Astrocyte of the cerebellum (primary cell): ENCODE data around the gene OSGIN1.

ENCODE experiments used
- DNase-seq: peaks from one replicate; pipeline ENCODE4 v3.0.0-alpha.2; 2011; ENCODE audit warnings: low read depth
- H3K4me3 ChIP-seq: 2 replicates; pipeline ENCODE4 v1.5.1; 2011; ENCODE audit warnings: mild to moderate bottlenecking, low read depth, low read length, moderate library complexity
- in situ Hi-C: cut with HindIII; loops from 2 replicates; pipeline ENCODE4 v1.10.0; 2017; ENCODE audit warnings: low sequenced_read_pairs
- TF ChIP-seq, protein P1 (sequence below): IDR thresholded peaks from 2 replicates; pipeline ENCODE4 v1.5.1; 2012; ENCODE audit warnings: low read length, low read depth, moderate library complexity, mild to moderate bottlenecking; ENCODE audit errors: missing control alignments

The OSGIN1 gene

DNA sequence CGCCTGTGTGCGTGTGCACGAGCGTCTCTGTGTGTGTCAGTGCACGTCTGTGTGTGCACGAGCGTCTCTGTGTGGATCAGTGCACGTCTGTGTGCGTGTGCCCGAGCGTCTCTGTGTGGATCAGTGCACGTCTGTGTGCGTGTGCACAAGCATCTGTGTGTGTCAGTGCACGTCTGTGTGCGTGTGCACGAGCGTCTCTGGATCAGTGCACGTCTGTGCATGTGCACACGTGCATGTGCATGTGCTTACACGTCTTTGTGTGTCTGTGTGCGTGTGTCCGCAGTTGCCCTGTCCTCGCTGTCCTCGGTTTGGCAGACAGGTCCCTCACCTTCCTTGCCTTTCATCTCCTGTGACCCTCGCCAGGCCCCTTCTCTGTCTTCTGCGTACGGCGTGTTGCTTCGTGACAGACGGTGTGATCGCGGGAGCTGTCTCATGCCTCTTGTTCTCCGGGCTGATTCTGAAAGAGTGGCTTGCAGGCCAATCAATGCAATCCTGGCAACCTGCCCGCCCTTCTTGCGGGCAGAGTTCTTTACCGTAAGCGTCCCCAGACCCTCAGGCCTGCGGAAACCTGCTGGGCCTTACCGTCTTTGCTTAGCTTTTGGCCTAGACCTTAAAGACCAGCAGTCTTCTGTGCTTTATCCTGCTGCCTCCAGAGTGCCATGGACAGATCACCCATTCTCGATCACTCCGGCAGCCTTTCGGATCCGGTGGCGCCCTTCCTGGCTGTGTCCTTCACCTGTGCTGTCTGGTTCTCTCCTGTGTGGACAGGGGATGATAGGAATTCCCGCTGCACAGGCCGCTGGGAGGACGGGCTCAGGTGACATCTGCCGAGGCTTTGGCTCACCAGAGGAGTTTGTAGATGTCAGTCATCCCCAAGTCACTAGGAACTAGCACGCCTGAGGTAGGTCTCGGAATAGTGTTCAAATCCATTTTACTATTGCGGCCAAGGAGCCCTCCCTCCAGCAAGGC, 35.6 kb upstream of the OSGIN1 start:
- DNase-seq = no peak
- in situ Hi-C loops = no loop called here
- TF ChIP-seq, protein P1, sequence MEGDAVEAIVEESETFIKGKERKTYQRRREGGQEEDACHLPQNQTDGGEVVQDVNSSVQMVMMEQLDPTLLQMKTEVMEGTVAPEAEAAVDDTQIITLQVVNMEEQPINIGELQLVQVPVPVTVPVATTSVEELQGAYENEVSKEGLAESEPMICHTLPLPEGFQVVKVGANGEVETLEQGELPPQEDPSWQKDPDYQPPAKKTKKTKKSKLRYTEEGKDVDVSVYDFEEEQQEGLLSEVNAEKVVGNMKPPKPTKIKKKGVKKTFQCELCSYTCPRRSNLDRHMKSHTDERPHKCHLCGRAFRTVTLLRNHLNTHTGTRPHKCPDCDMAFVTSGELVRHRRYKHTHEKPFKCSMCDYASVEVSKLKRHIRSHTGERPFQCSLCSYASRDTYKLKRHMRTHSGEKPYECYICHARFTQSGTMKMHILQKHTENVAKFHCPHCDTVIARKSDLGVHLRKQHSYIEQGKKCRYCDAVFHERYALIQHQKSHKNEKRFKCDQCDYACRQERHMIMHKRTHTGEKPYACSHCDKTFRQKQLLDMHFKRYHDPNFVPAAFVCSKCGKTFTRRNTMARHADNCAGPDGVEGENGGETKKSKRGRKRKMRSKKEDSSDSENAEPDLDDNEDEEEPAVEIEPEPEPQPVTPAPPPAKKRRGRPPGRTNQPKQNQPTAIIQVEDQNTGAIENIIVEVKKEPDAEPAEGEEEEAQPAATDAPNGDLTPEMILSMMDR = no peak
- no peak overlapping the region for H3K4me3 ChIP-seq

DNA sequence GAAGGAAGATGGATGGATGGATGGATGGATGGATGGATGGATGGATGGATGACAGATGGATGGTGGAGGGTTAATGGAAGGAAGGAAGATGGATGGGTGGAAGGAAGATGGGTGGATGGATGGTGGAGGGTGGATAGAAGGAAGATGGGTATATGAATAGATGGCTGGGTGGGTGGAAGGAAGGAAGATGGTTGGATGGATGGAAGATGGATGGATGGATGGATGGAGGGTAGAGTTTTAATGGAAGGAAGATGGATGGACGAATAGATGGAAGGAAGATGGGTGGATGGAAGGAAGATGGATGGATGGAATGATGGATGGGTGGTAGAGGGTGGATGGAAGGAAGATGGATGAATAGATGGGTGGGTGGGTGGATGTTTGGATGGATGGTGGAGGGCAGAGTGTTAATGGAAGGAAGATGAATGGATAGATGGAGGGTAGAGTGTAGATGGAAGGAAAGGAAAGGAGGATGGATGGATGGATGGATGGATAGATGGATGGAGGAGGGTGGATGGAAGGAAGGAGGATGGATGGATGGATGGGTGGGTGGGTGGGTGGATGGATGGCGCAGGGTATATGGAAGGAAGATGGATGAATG, 32.0 kb upstream of the OSGIN1 start:
- no peak overlapping the region for H3K4me3 ChIP-seq
- in situ Hi-C loops = no loop called here
- DNase-seq = no peak
- TF ChIP-seq, protein P1 = no peak

DNA sequence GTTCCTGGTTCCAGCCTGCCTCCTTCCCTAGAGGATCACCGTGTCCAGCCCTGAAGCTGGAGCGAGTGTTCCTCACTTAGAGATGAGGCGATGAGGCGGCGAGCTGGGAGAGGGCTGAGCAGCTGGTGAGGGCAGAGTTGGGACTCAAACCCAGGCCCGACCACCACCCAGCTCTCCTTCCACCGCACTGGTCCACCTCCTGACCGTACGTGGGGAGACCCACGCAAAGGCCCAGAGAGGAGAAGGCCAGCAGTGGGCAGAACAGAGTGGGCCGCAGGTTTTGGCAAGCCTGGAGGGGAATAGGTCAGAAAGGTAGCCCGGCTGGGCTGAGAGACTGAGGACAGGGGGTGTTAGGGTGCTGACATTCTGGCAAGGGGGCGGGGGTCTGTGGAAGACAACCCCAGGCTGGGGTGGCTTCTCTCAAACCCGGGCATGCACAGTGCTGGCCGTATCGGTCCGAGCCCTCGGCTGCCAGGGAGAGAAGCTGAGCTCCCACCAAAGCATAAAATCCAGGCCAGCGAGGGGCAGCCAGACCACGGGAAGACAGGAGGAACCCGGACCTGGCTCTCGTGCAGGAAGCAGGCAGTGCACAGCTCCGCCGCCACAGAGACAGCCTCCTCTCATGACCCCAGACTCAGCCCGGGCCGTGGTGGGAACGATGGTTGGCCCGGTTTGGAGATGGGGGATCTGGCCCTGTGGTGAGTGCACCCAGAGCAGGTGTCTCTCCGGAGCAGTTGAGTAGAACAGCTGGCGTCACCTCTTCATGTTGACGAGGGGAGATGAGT, 29.3 kb upstream of the OSGIN1 start:
- no peak for DNase-seq
- in situ Hi-C loops = no loop called here
- TF ChIP-seq, protein P1 = no peak
- no peak overlapping the region for H3K4me3 ChIP-seq

DNA sequence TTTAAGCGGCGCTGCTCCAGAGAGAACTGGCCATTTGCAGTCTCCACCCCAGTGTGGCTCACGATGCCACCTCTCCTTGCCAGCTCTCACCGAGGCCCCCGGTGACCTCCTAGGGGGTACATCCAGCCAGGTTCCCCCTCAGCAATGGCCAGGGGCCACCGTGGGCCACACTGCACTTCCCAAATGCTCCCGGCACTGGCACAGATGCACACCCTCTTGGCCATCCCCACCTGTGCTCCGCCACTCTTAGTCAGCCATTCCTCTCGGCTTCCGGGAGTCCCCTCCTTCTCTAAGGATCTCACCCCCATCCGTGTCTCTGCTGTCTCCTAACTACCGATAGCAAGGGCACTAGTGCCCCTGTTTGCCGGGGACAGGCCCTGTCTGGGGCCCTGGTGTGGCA, 28.4 kb upstream of the OSGIN1 start:
- no peak overlapping the region for H3K4me3 ChIP-seq
- no peak for DNase-seq
- TF ChIP-seq, protein P1 = no peak
- in situ Hi-C loops = no loop called here

DNA sequence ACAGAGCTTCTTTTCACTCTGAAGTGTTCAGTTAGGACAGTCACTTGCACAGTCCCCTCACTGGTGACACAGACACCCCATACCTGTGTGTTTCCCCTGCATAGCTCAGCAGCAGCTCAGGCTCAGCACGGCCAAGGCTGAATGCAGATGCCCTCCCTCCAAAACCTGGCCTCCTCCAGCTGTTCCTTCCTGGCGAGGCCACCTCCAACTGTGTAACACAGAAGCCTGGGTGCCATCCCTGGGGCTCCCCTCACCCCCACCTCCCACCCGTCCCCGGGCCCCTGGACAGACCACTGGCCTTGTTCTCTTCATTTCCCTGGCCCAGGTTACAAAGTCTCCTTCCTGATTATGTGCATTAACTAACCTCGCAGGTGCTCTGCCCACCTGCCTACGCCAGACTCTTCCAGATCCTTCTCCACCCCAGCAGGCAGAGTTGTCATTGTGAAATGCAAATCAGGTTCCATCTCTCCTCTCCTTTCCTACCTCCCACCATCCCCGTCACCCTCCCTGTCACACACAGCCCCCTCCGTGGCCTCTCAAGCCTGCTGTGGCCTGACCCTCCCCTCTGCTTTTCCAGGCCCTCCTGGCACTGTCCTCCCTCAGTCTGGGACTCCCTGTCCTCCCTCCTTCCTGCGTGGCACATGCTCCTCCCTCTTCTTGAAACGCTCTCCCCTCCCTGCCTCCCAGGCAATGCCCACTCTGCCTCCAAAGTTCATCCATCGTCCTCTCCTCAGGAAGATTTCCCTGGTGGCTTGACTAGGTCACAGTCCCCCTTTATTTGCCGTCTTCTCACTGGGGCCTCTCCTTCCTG, 27.7 kb upstream of the OSGIN1 start:
- in situ Hi-C loops = no loop called here
- no peak for DNase-seq
- TF ChIP-seq, protein P1 = no peak
- H3K4me3 ChIP-seq = no peak overlapping the region
